ENCODE results near the gene PAIP2B.
"Not testable (repeated sequence)": the region's sequence is repeated elsewhere in the genome, so short reads cannot be mapped to it uniquely, and the experiment has no call there.

Gene PAIP2B

GRCh38 chr2:71207601-71208000 lies 19.3 kb downstream of the PAIP2B start:
- no peak for DNase-seq (ENCODE audit: low read depth)
- no peak for TF ChIP-seq CTCF (IDR thresholded peaks at IDR 0.05; ENCODE audit: control insufficient read depth, extremely low read depth, insufficient read depth)
- no peak overlapping the region for H3K4me3 ChIP-seq (ENCODE audit: low read depth, low read length)

GRCh38 chr2:71206271-71206670 lies 20.6 kb downstream of the PAIP2B start:
- no peak overlapping the region for H3K4me3 ChIP-seq (ENCODE audit: low read depth, low read length)
- TF ChIP-seq CTCF (IDR thresholded peaks at IDR 0.05; ENCODE audit: control insufficient read depth, extremely low read depth, insufficient read depth), result no peak
- no peak for DNase-seq (ENCODE audit: low read depth)

GRCh38 chr2:71191570-71191943 lies 35.3 kb downstream of the PAIP2B start:
- no peak for TF ChIP-seq CTCF (IDR thresholded peaks at IDR 0.05; ENCODE audit: control insufficient read depth, extremely low read depth, insufficient read depth)
- H3K4me3 ChIP-seq (ENCODE audit: low read depth, low read length), result no peak overlapping the region
- DNase-seq (ENCODE audit: low read depth), result no peak

GRCh38 chr2:71190656-71191569 lies 36.0 kb downstream of the PAIP2B start:
- no peak overlapping the region for H3K4me3 ChIP-seq (ENCODE audit: low read depth, low read length)
- no peak for DNase-seq (ENCODE audit: low read depth)
- peak; percentile 52 for TF ChIP-seq CTCF (IDR thresholded peaks at IDR 0.05; ENCODE audit: control insufficient read depth, extremely low read depth, insufficient read depth)

- H3K4me3 ChIP-seq (ENCODE audit: low read depth, low read length), result no peak overlapping the region
- no peak for DNase-seq (ENCODE audit: low read depth)
- TF ChIP-seq CTCF (IDR thresholded peaks at IDR 0.05; ENCODE audit: control insufficient read depth, extremely low read depth, insufficient read depth), result no peak
Measured at GRCh38 chr2:71187589-71187988, 39.3 kb downstream of the PAIP2B start.

GRCh38 chr2:71186973-71187372 lies 39.9 kb downstream of the PAIP2B start:
- no peak for DNase-seq (ENCODE audit: low read depth)
- no peak overlapping the region for H3K4me3 ChIP-seq (ENCODE audit: low read depth, low read length)
- no peak for TF ChIP-seq CTCF (IDR thresholded peaks at IDR 0.05; ENCODE audit: control insufficient read depth, extremely low read depth, insufficient read depth)

GRCh38 chr2:71183306-71184115 lies 43.4 kb downstream of the PAIP2B start:
- not testable (repeated sequence) for H3K4me3 ChIP-seq (ENCODE audit: low read depth, low read length); DNase-seq (ENCODE audit: low read depth)

All from LNCaP clone FGC (cell line).